ENCODE data around the gene SEMA4G.

Gene SEMA4G

DNA sequence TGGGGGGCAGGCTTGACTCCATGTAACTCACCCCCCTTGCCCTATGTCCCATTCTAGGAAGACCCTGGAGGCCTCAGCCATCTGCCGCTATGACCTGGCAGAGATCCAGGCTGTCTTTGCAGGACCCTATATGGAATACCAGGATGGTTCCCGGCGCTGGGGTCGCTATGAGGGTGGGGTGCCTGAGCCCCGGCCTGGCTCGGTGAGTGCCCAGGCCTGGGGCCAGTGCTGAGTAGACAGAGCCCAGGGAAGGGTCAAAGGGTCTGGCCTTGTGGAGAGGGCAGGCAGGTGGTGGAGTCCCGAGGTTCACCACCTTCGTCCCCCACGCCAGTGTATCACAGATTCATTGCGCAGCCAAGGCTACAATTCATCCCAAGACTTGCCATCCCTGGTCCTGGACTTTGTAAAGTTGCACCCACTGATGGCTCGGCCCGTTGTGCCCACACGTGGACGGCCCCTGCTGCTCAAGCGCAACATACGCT, 10.5 kb downstream of the SEMA4G start:
- DNase-seq (ENCODE audit: low read depth, low spot score), result no peak
- ChIA-PET POLR2A (interaction anchor here (1.0 kb wide), 1 partner anchor 35 kb away, joined by 4 read pairs; no protein-coding TSS in a partner anchor), CTCF (interaction anchor here (0.7 to 1.4 kb wide), 2 partner anchors 11 kb away, joined by 3 read pairs; partner anchors contain the start of gene SEMA4G)
- no peak overlapping the region for H3K4me3 ChIP-seq (ENCODE audit: low read depth, low read length)
- TF ChIP-seq, protein P1, sequence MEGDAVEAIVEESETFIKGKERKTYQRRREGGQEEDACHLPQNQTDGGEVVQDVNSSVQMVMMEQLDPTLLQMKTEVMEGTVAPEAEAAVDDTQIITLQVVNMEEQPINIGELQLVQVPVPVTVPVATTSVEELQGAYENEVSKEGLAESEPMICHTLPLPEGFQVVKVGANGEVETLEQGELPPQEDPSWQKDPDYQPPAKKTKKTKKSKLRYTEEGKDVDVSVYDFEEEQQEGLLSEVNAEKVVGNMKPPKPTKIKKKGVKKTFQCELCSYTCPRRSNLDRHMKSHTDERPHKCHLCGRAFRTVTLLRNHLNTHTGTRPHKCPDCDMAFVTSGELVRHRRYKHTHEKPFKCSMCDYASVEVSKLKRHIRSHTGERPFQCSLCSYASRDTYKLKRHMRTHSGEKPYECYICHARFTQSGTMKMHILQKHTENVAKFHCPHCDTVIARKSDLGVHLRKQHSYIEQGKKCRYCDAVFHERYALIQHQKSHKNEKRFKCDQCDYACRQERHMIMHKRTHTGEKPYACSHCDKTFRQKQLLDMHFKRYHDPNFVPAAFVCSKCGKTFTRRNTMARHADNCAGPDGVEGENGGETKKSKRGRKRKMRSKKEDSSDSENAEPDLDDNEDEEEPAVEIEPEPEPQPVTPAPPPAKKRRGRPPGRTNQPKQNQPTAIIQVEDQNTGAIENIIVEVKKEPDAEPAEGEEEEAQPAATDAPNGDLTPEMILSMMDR (IDR thresholded peaks at IDR 0.05; ENCODE audit: insufficient read depth, low read length, missing control alignments), result no peak

DNA sequence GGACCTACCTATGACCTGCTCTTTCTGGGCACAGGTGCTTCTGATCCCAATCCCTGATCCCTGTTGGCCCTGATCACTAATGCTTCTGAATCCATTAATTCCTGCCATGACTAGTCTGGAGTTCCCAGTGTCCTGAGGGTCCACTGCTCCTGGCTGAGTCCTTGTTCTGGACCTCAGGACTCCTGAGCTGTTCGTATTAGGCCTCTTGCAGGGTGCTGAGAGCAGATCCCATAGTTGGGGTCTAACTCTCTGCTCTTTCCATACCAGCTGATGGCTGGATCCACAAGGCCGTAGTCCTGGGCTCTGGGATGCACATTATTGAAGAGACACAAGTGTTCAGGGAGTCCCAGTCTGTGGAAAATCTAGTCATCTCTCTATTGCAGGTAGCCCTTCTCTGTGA, 11.0 kb downstream of the SEMA4G start:
- DNase-seq (ENCODE audit: low read depth, low spot score), result no peak
- ChIA-PET CTCF (interaction anchor here (0.9 to 1.4 kb wide), 2 partner anchors 10 to 38 kb away, joined by 3 to 4 read pairs; no protein-coding TSS in a partner anchor), POLR2A (no interaction called here)
- TF ChIP-seq, protein P1 (IDR thresholded peaks at IDR 0.05; ENCODE audit: insufficient read depth, low read length, missing control alignments), result no peak
- H3K4me3 ChIP-seq (ENCODE audit: low read depth, low read length), result no peak overlapping the region

DNA sequence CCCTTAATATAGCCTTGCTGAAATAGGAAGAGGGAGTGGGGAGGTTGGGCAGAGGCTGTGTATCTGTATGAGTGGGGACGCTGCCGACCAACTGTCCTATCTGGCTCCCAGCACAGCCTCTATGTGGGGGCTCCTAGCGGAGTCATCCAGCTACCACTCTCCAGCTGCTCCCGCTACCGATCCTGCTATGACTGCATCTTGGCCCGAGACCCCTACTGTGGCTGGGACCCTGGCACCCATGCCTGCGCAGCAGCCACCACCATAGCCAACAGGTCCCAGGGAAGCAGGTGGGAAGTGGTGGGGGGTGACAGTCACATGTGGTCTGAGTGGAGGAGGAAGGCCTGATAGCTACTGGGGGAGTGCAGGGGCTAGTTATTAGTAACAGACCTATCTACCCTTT, 11.4 kb downstream of the SEMA4G start:
- TF ChIP-seq, protein P1 (IDR thresholded peaks at IDR 0.05; ENCODE audit: insufficient read depth, low read length, missing control alignments), result no peak
- no peak for DNase-seq (ENCODE audit: low read depth, low spot score)
- POLR2A ChIA-PET, result no interaction called here
- H3K4me3 ChIP-seq (ENCODE audit: low read depth, low read length), result no peak overlapping the region
- CTCF ChIA-PET, result interaction anchor here (0.9 to 10.0 kb wide), 3 partner anchors 10 to 38 kb away, joined by 3 to 119 read pairs (median 4); partner anchors contain the start of gene LZTS2

DNA sequence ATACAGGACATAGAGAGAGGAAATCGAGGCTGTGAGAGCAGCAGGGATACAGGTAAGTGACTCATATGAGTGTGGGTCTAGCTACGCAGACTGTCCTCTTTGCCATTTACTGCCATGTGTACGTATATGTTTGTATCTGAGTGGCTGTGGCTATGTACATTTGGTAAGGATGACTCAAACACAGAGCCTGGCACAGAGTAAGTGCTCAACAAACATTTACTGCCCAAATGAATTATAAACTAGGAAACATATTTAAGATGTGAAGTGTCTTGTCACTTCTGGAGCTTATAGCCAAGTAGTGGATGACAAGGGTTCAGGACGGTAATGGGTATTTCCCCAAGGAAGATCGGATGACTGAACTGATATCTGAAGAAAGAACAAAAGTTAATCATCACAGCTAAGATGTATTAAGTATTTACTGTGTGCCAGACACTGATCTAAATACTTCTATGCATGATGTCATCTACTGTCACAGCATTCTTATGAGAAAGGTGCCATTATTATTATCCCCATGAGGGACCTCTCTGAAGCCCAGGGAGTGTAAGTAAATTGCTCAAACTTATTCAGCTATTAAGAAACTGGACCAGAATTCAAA, 12.0 kb downstream of the SEMA4G start:
- ChIA-PET POLR2A (no interaction called here), CTCF (interaction anchor here (0.9 to 10.0 kb wide), 4 partner anchors 9 to 37 kb away, joined by 3 to 119 read pairs (median 4); partner anchors contain the start of gene LZTS2)
- TF ChIP-seq, protein P1 (IDR thresholded peaks at IDR 0.05; ENCODE audit: insufficient read depth, low read length, missing control alignments), result no peak
- H3K4me3 ChIP-seq (ENCODE audit: low read depth, low read length), result no peak overlapping the region
- DNase-seq (ENCODE audit: low read depth, low spot score), result no peak

GRCh38 chr10:100982916-100983830, 13.9 kb downstream of the SEMA4G start:
- H3K4me3 ChIP-seq (ENCODE audit: low read depth, low read length), result no peak overlapping the region
- CTCF ChIA-PET, result interaction anchor here (10.0 to 26.4 kb wide), 2 partner anchors 13 to 34 kb away, joined by 119 to 803 read pairs; partner anchors contain the start of gene LZTS2
- POLR2A ChIA-PET, result no interaction called here
- no peak for DNase-seq (ENCODE audit: low read depth, low spot score)
- TF ChIP-seq, protein P1 (IDR thresholded peaks at IDR 0.05; ENCODE audit: insufficient read depth, low read length, missing control alignments), result no peak
